HUDEP-2 (cell line): ENCODE data around the gene CD36.

ENCODE experiments used
- DNase-seq, 76 experiments: peaks; one replicate each; lab custom pipeline; 2025; ENCODE audit not compliant: unreplicated experiment in 76 of 76; lab: John Stamatoyannopoulos, UW

Gene CD36

GRCh38 chr7:80637911-80638765 is at the start of gene CD36:
Gene CD36 (plus strand): TSS chr7:80638642. CDS start chr7:80646741, 8,099 bp downstream.
- no peak for DNase-seq

- DNase-seq: no peak
These were observed 48.8 kb upstream of the CD36 start for GRCh38 chr7:80589631-80590030.

GRCh38 chr7:80591654-80592053 is 46.8 kb upstream of the CD36 start:
- DNase-seq: no peak

GRCh38 chr7:80593869-80594586 is 44.4 kb upstream of the CD36 start:
- DNase-seq: no peak

- no peak for DNase-seq
These were observed 41.4 kb upstream of the CD36 start for GRCh38 chr7:80596933-80597517.

- DNase-seq: no peak
These were observed 40.6 kb upstream of the CD36 start for GRCh38 chr7:80597875-80598274.

- no peak for DNase-seq
These were observed 38.4 kb upstream of the CD36 start for GRCh38 chr7:80600046-80600445.

GRCh38 chr7:80601999-80602398 is 36.4 kb upstream of the CD36 start:
- no peak for DNase-seq

- no peak for DNase-seq
These were observed 34.5 kb upstream of the CD36 start for GRCh38 chr7:80603940-80604339.

- no peak for DNase-seq
These were observed 34.0 kb upstream of the CD36 start for GRCh38 chr7:80604436-80604835.

GRCh38 chr7:80607136-80607535 is 31.3 kb upstream of the CD36 start:
- no peak for DNase-seq

GRCh38 chr7:80608336-80608735 is 30.1 kb upstream of the CD36 start:
- peak in 12 of 76 experiments; percentile 2 to 70 (median 36) for DNase-seq

- DNase-seq: peak in 8 of 76 experiments; percentile 11 to 48 (median 35)
These were observed 28.7 kb upstream of the CD36 start for GRCh38 chr7:80609751-80610150.

GRCh38 chr7:80611353-80611752 is 27.1 kb upstream of the CD36 start:
- no peak for DNase-seq

GRCh38 chr7:80611779-80612178 is 26.7 kb upstream of the CD36 start:
- DNase-seq: peak in 27 of 76 experiments; percentile 2 to 71 (median 26)

GRCh38 chr7:80612880-80613279 is 25.6 kb upstream of the CD36 start:
- DNase-seq: no peak

- no peak for DNase-seq
These were observed 24.9 kb upstream of the CD36 start for GRCh38 chr7:80613519-80613918.

GRCh38 chr7:80614851-80615271 is 23.6 kb upstream of the CD36 start:
- no peak for DNase-seq

GRCh38 chr7:80618096-80618495 is 20.3 kb upstream of the CD36 start:
- no peak for DNase-seq

GRCh38 chr7:80619741-80620140 is 18.7 kb upstream of the CD36 start:
- DNase-seq: no peak

GRCh38 chr7:80622541-80622940 is 15.9 kb upstream of the CD36 start:
- no peak for DNase-seq
